RWPE1 (cell line): Measurements from ENCODE around the gene ABL1.

Experiments used
- CTCF ChIA-PET: fragments of 350-600 bp; sonication (Branson Sonifier 250); formaldehyde crosslinking; extraction: SDS; loops from one replicate; lab custom pipeline; 2021; lab: Yijun Ruan, JAX
- POLR2A ChIA-PET: fragments of 400-600 bp; formaldehyde crosslinking; extraction: SDS; loops from one replicate; lab custom pipeline; 2020; ENCODE audit warnings: antibody characterized with exemption; ENCODE audit not compliant: low non-redundant PET; lab: Yijun Ruan, JAX
- DNase-seq: peaks from one replicate; pipeline ENCODE4 v3.0.0; 2012; ENCODE audit warnings: low spot score
- H3K27ac ChIP-seq: fragments of 450-650 bp; 2 replicates; pipeline ENCODE4 v1.5.1; 2017
- TF ChIP-seq, protein P1 (sequence below): fragments of 450-650 bp; conservative IDR thresholded peaks from 2 replicates; pipeline ENCODE4 v1.5.1; 2017; ENCODE audit warnings: low read depth, mild to moderate bottlenecking

Gene ABL1

DNA sequence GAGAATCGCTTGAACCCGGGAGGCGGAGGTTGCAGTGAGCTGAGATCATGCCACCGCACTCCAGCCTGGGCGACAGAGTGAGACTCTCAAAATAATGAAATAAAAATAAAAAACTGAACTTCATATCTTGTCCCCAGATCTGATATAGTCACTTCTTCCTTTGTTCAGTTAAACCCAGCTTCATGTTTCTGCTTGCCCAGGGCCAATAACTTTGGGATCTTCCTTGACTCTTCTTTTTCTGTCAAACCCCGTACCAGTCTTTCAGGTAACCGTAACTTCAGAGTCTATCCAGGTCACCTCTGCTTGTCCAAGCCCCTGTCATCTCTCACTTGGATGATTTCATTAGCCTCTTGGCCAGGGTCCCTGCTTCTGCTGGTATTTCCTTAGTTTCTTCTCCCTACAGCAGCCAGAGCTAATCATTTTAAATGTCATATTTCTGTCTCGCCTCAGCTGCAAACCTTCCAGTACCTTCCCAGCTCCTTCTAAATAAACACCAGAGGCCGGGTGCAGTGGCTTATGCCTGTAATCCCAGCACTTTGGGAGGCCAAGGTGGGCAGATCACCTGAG lies 19.7 kb upstream of the ABL1 start:
- CTCF ChIA-PET: no interaction called here
- DNase-seq: no peak
- peak overlapping the region; percentile 64 for H3K27ac ChIP-seq
- POLR2A ChIA-PET: no interaction called here
- TF ChIP-seq, protein P1, sequence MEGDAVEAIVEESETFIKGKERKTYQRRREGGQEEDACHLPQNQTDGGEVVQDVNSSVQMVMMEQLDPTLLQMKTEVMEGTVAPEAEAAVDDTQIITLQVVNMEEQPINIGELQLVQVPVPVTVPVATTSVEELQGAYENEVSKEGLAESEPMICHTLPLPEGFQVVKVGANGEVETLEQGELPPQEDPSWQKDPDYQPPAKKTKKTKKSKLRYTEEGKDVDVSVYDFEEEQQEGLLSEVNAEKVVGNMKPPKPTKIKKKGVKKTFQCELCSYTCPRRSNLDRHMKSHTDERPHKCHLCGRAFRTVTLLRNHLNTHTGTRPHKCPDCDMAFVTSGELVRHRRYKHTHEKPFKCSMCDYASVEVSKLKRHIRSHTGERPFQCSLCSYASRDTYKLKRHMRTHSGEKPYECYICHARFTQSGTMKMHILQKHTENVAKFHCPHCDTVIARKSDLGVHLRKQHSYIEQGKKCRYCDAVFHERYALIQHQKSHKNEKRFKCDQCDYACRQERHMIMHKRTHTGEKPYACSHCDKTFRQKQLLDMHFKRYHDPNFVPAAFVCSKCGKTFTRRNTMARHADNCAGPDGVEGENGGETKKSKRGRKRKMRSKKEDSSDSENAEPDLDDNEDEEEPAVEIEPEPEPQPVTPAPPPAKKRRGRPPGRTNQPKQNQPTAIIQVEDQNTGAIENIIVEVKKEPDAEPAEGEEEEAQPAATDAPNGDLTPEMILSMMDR: no peak

DNA sequence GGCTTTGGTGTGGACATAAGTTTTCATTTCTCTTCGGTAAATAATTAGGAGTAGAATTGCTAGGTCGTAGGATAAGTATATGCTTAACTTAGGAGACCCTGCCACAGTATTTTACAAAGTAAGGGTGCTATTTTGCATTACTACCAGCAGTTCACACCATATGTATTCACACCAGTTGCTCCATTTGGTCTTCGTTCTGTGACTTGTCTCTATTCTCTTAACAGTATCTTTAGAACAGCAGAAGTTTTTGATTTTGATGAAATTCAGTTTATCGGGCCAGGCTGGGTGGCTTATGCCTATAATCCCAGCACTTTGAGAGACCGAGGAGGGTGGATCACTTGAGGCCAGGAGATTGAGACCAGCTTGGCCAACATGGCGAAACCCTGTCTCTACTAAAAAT lies 17.1 kb upstream of the ABL1 start:
- ChIA-PET CTCF (no interaction called here), POLR2A (no interaction called here)
- TF ChIP-seq, protein P1: no peak
- DNase-seq: no peak
- H3K27ac ChIP-seq: no peak overlapping the region

DNA sequence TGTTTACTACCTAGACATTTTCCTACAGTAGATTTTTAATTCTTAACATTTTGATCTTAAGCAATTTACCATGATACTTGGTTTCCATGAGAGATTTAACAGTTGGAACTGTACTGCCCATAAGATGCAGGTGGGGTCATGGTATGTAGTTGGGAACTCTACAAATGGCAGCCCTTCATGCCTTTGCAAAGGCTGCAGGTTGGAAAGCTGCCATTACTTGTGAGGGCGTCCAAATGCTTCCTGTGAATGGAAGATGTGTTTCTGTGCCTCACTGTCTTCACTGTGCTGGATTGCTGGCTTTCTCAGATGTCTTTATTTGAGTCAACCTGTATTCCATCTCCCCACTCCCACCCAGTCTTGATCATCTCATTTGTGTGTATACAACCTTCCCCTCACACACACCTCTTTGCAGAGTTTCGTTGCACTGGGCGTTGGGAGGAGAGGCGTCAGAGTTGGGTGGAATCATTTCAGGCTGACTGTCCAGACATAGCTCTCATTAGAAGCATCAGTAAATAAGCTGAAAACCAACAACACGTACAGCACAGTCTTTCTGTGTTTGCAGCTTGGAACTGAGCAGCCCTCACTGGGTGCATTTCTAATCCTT lies 14.8 kb upstream of the ABL1 start:
- CTCF ChIA-PET: interaction anchor here (1.1 kb wide), 1 partner anchor 46 kb away, joined by 3 read pairs; no protein-coding TSS in a partner anchor
- TF ChIP-seq, protein P1: no peak
- no peak for DNase-seq
- no peak overlapping the region for H3K27ac ChIP-seq
- POLR2A ChIA-PET: no interaction called here

DNA sequence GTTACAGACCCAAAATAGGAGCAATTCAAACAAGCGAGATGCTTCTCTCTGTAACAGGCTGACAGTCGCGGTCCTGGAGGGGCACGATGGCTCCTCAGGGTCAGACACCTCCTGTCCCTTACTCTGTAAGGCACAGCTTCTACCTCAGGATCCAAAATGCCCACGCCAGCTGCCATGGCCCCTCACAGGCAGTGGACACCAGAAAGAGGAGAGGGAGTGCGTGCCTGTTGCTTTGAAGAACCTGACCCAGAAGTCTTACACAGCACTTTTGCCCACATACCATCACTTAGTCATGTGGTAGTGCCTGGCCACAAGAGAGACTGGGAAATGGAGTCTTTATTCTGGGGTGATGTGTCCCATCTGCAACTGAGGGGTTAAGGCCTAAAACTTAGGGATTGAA lies 11.6 kb upstream of the ABL1 start:
- TF ChIP-seq, protein P1: no peak
- CTCF ChIA-PET: no interaction called here
- POLR2A ChIA-PET: no interaction called here
- H3K27ac ChIP-seq: no peak overlapping the region
- DNase-seq: no peak

DNA sequence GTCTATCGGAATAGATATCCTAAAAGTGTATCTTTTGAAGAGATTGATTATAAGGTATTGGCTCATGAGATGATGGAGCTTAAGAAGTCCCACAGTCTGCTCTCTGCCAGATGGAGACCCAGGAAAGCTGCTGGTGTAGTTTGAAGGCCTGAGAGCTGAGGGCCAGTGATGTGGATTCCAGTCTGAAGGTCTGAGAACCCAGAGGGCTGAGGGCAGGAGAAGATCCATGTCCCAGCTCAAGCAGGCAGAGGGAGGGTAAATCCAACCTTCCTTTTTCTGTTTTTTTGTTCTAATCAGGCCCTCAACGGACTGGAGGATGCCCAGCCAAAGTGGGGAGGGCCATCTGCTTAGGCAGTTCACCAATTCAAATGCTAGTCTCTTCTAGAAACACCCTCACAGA lies 11.0 kb upstream of the ABL1 start:
- TF ChIP-seq, protein P1: no peak
- no peak for DNase-seq
- H3K27ac ChIP-seq: no peak overlapping the region; the same call in 1 of the 2 replicates
- POLR2A ChIA-PET: no interaction called here
- CTCF ChIA-PET: interaction anchor here (0.6 to 0.7 kb wide), 2 partner anchors 40 to 222 kb away, joined by 3 to 7 read pairs; no protein-coding TSS in a partner anchor

DNA sequence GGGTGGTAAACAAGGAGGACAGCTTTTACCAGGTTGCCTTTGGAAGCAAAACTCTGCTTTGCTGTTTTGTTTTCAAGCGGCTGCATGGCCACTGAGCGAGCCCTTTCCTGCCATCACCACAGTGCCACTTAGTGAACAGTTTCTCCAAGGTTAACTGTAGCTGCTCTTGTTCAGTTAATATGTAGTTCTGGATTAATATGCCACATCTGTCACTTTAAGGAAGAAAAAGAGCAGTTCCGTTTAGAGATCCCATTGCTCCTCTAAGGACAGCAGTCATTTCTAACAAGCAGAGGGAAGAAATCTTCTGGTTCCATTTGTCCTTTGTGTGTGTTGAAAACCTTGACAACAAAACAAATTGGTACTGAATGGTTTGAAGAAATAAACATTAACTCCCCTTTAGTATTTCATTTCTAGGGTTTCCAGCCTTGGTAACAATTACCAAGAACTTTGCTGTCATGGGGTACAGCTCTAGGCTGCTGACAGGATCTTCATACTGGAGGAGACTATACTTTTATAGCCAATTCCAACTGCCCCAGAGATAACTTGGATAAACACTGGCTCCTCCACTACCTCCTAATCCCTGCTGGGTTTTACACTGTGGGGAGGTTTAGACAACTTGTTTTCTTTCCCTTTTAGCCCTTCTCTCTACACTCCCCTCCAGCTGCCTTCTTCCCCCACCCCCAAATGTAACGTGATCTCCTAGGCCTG lies 10.3 kb upstream of the ABL1 start:
- TF ChIP-seq, protein P1: no peak
- peak; percentile 36 for DNase-seq
- ChIA-PET CTCF (interaction anchor here (0.6 to 1.0 kb wide), 4 partner anchors 11 to 221 kb away, joined by 3 to 7 read pairs (median 4); no protein-coding TSS in a partner anchor), POLR2A (no interaction called here)
- no peak overlapping the region; the same call in 1 of the 2 replicates for H3K27ac ChIP-seq
